Putamen (tissue), 1 donor: ENCODE data around the gene GRSF1.
"Not testable (repeated sequence)": the region's sequence is repeated elsewhere in the genome, so short reads cannot be mapped to it uniquely, and the experiment has no call there.

Experiments
- DNase-seq: peaks from one replicate; pipeline ENCODE4 v3.0.0-alpha.2; 2016; ENCODE audit warnings: low spot score

The GRSF1 gene

DNA sequence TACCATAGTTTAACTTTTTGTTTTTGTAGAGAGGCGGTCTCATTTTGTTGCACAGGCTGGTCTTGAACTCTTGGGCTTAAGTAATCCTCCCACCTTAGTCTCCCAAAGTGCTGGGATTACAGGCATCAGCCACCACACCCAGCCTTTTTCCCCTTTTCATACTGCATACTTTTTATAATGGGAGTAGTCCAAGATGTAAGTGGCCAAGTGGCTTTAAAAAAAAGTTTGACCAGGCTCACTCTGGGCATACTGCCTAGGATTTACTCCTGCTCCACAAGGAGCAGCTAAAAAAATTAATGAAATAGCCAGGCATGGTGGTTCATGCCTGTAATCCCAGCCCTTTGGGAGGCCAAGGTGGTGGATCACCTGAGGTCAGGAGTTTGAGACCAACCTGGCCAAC is 6.0 kb downstream of the GRSF1 start:
- no peak for DNase-seq

DNA sequence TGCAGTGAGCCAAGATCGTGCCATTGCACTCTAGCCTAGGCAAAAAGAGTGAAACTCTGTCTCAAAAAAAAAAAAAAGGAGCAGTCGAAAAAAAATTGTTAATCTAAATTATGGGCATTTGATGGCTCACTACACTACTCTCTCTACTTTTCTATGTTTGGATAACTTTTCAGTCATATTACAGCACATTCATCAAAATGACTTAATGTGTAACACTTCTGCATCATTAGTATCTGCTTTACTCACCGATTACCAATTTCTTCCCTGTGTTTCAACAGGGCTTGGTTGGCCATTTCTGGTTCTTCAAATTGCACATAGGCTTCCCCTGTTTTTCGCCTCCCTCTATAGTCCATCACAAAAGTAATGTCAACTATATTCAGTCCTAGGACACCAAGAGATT is 8.4 kb downstream of the GRSF1 start:
- DNase-seq = no peak

DNA sequence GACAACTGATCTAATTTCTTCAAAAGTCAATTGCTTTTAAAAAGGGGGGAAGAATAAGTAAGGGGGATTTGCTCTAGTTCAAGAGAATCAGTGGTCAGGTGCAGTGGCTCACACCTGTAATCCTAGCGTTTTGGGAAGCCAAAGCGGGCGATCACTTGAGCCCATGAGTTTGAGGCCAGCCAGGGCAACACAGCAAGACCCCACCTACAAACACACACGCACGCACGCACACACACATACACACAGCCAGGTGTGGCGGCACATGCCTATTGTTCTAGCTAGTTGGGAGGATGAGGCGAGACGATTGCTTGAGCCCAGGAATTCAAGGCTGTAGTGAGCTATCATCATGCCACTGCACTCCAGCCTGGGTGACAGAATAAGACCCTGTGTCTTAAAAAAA is 9.6 kb downstream of the GRSF1 start:
- no peak for DNase-seq

GRCh38 chr4:70829492-70829891 is 10.2 kb downstream of the GRSF1 start:
- DNase-seq = no peak

DNA sequence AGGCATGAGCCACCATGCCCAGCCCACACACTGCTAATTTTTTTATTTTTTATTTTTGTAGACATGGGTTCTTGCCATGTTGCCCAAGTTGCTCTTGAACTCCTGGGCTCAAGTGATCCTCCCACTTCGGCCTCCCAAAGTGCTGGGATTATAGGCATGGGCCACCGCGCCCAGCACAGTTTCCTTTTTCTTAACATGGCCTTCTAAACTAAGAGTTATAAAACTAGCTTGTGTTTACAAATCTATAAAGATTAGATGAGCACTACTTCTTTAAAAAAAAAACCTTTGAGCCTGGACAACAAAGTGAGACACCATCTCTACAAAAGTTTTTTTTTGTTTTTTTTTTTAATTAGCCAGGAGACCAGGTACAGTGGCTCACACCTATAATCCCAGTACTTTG is 10.7 kb downstream of the GRSF1 start:
- no peak for DNase-seq

DNA sequence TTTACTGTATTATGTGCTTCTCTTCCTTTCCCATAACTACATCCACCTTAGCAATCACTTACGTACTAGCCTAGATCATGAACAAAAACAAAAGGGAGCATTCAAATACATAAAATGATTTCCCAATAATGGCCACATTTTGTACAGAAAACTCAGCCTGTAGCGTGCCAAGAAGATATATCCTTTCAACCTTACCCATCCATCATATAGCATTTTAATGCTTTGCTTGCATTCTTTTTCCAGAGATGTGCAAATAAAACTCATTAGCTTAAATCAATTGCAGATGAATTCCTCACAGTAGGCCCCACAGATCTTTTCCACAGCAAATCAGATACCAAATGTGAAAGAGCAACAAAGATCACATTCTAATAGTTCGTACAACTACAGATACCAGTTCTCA is 20.8 kb downstream of the GRSF1 start:
- DNase-seq = no peak

- DNase-seq = no peak
Observed at GRCh38 chr4:70818173-70818855, 21.4 kb downstream of the GRSF1 start.

GRCh38 chr4:70816894-70817293 is 22.8 kb downstream of the GRSF1 start:
- DNase-seq = no peak

DNA sequence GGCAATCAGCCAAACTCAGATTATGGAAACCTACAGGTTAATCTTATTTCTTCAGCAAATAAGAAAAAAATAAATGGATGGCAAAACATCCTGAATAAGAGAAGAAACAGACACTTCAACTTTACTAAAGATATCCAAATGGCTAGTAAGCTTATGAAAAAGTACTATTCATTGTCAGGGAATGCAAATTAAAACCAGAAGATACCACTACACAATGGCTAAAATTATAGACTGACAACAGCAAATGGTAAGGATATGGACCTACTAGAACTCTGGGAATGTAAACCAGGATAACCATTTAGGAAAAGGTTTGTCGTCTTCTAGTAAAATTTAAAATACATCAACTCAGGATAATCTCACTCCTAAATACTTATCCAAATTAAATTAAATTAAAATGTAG is 24.3 kb downstream of the GRSF1 start:
- no peak for DNase-seq

DNA sequence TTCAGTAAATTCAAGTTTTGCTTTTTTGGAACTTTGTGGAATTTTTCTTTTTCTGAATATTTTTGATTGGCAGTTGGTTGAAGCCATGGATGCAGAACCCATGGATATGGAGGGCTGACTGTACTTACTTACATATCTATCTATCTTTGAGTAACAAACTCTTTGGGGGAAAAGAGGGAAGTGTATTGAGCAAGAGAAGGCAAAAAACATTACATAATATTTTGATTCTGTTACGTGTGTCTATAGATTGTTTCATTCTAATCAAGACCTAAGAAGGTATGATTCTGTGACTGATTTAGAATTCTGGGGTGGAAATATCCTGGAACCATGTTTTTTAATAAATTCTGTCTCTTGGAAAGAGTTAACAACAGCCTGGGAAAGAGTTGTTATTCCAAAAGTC is 31.5 kb downstream of the GRSF1 start:
- no peak for DNase-seq

- DNase-seq = no peak
Observed at GRCh38 chr4:70802928-70803580, 36.6 kb downstream of the GRSF1 start.

DNA sequence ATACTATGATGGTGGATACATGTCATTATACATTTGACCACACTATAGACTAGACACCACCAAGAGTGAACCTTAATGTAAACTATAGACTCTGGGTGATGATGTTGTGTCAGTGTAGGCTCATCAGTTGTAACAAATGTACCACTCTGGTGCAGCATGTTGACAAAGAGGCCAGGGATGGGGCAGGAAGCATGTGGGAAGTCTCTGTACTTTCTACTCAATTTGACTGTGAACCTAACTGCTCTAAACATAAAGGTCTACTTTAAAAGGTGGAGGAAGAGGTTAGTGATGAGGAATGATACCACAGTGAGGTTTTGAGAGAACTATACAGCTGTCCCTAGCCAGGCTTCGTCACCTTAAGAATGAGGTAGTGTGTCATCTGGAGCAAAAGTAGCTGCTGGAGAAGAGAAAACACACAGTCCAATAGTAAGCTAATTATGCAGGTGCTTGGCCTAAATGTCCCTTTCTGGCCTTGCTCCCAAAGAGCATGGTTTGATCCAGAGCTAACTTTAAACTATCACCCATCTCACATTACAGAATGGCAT is 38.4 kb downstream of the GRSF1 start:
- DNase-seq = no peak

DNA sequence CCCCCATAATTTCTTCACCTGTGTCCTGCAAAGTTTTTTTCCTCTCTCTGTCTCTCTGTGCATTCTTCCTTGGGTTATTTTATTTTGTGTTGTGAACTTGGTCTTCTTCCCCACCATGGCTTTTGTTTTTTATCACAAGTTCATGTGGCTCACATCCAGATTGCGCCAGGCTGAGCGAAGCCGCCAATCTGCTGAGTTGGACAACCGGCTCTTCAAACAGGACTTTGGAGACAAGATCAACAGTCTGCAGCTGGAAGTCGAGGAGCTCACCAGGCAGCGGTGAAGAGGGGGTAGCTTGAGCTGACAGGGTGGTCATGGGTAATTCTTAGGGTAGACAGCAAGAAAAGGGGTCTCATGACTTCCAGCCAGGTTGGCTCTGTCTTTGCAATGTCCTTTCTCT is 46.1 kb downstream of the GRSF1 start:
- no peak for DNase-seq

DNA sequence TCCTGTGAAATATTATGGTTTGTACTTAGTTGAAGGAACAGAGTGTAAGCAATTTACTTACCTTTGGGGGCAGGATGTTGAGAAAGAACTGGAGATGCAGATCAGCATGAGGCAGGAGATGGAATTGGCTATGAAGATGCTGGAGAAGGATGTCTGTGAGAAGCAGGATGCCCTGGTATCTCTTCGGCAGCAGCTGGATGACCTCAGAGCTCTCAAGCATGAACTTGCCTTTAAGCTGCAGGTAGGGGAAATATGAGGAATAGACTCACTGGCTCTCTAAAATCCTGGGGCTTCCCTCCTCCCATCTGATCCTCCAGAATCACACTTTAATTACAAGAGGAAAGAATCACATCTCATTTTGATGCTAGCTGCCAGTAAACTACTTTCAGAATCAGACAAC is 51.0 kb downstream of the GRSF1 start:
- DNase-seq = no peak

DNA sequence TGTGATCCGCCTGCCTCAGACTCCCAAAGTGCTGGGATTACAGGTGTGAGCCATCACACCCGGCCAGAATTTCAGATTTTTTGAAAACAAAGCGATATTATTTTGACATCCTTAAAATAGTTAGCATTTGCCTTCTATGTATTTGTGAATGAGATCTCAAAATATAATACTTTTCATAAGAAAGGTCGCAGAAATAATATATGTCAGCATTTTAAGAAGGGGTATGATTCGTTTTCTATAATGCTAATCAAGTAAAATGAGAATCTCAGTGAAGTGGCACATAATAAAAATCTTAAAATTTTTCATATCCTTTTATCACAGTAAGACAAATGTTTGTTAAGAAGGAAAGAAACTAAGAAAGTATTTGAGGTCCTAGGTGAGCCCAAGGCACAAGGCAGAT is 52.2 kb downstream of the GRSF1 start:
- no peak for DNase-seq

DNA sequence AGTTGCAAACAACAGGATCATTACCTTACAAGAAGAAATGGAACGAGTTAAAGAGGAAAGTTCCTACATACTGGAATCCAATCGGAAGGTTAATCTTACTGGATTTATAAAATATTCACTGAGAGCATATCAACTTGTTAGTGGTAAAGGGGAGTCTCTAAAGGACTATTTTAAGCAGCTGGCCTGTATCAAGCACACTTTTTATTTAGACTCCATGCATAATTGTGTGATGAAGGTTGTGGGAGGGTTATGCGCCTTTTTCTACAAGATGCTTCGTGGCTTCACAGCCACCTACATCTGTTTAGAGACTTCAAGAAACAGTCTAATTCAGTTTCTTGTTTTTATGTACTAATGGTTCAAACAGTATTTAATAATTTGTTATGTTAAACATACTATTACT is 56.6 kb downstream of the GRSF1 start:
- no peak for DNase-seq

DNA sequence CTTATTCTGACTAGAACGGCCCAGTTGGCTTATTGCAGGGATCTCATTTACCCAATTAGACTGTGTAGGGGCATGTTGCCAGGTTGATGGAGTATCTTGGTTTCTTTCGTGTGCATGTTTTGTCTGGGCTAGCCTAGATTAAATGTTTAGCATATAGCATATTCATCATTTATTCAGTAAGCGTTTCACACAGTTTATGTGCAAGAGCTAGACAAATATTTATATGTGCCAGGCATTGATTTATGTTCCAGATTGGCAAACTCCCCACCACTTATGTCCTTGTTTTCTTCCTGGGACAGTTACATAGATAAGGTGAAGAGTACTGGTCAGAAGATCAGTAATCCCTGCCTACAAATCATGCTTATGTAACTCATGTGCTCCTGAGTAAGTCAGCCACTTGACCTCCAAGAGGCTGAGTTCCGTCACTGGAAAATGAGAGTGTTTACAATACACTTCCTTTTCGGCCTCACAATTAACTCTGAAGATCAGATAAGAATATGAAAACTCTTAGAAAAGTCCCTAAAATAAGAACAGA is 60.7 kb downstream of the GRSF1 start:
- peak; percentile 13 for DNase-seq

DNA sequence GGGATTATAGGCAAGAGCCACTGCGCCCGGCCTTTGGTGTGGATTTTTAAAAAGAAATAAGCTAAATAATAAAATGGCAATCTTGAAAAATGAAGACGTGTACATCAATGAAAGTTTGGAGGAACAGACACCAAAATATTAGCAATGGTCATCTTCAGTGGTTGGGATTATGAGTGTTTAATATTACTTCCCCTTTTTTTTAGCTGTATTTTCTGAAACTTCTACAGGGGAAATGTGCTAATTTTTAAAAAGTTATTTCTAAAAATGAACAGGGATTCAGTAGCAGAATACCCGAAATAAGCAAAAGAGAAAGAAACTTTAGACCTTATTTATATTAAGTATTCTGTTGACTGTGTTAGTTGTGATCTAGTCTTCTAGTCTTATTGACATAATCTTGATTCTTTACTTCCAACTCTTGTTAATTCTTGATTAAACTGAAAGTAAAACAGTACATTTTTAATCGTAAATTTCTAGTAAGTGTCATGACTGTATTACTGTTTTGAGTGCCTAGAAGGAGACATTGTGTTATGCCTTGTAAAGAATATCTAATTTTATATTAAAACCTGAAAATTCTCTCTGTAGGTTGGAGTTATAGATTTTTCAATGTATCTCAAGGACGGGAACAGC is 66.6 kb downstream of the GRSF1 start:
- DNase-seq = no peak

- not testable (repeated sequence) for DNase-seq
Observed at GRCh38 chr4:70769396-70769795, 70.3 kb downstream of the GRSF1 start.

- DNase-seq = no peak
Observed at GRCh38 chr4:70768301-70768948, 71.3 kb downstream of the GRSF1 start.
